ENCODE results near the gene ICA1L.

Gene ICA1L

DNA sequence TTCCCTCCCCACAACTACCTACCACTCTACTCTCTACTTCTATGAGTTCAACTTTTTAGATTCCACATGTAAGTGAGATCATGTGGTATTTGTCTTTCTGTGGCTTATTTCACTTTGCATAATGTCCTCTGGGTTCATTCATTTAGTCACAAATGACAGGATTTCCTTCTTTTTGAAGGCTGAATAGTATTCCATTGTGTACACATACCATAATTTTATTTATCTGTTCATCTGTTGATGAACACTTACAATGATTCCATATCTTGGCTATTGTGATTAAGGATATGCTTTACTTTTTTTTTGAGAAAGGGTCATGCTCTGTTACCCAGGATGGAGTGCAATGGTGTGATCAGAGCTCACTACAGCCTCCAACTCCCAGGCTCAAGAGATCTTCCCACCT, 73.6 kb downstream of the ICA1L start:
- no peak overlapping the region for H3K4me2 ChIP-seq (ENCODE audit: low read length)
- no peaks in the 10 kb centered on the region for H3K9me2 ChIP-seq (ENCODE audit: low read depth, low read length)
- no peaks in the 10 kb centered on the region for H3F3A ChIP-seq (ENCODE audit: insufficient read depth, low read length)
- H3K79me2 ChIP-seq (ENCODE audit: insufficient read depth, low read length): no peaks in the 10 kb centered on the region
- no peak overlapping the region for H3K27ac ChIP-seq (ENCODE audit: low read depth, low read length, poor library complexity, severe bottlenecking)
- no peaks in the 10 kb centered on the region for H4K20me1 ChIP-seq (ENCODE audit: insufficient read depth, low read length)
- H3K9ac ChIP-seq (ENCODE audit: low read length): no peak overlapping the region
- H3K9me3 ChIP-seq (ENCODE audit: low read length): no peaks in the 10 kb centered on the region
- TF ChIP-seq EZH2 (IDR thresholded peaks at IDR 0.05; ENCODE audit: borderline replicate concordance, low read length) (no peak), CTCF (IDR thresholded peaks at IDR 0.05; ENCODE audit: low read length) (no peak)
- no peaks in the 10 kb centered on the region for H3K4me1 ChIP-seq (ENCODE audit: insufficient read depth, low read length, severe bottlenecking)
- no peak overlapping the region for H3K4me3 ChIP-seq (ENCODE audit: low read depth, low read length, poor library complexity, severe bottlenecking)
- no peaks in the 10 kb centered on the region for H3K36me3 ChIP-seq (ENCODE audit: insufficient read depth, low read length)
- no peak overlapping the region for H2AFZ ChIP-seq (ENCODE audit: low read length)
- no peaks in the 10 kb centered on the region for H3K27me3 ChIP-seq (ENCODE audit: insufficient read depth, low read length)

DNA sequence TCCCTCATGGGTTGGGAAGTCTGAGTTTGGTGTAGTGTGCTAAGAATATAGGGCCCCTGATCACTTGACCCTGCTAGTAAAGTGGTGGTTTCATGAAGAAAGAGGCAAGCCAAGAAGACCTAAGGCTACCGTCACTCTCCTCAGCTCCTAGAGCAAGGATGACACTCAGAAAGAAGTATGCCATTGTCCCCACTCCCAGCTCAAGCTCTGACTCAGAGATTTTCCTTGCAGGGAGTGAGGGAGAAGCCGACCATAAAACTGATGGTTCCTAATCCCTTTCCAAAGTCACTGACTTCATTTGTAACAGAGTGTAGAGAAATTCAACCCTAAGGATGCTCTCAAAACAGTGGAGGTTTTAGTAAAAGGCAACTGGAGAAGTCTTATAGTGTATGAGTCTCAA, 80.9 kb downstream of the ICA1L start:
- no peak overlapping the region for H2AFZ ChIP-seq (ENCODE audit: low read length)
- no peaks in the 10 kb centered on the region for H3F3A ChIP-seq (ENCODE audit: insufficient read depth, low read length)
- no peaks in the 10 kb centered on the region for H3K4me1 ChIP-seq (ENCODE audit: insufficient read depth, low read length, severe bottlenecking)
- H3K4me3 ChIP-seq (ENCODE audit: low read depth, low read length, poor library complexity, severe bottlenecking): no peak overlapping the region
- TF ChIP-seq CTCF (IDR thresholded peaks at IDR 0.05; ENCODE audit: low read length) (no peak), EZH2 (IDR thresholded peaks at IDR 0.05; ENCODE audit: borderline replicate concordance, low read length) (no peak)
- H3K9ac ChIP-seq (ENCODE audit: low read length): no peak overlapping the region
- no peaks in the 10 kb centered on the region for H3K9me3 ChIP-seq (ENCODE audit: low read length)
- no peaks in the 10 kb centered on the region for H3K79me2 ChIP-seq (ENCODE audit: insufficient read depth, low read length)
- H3K9me2 ChIP-seq (ENCODE audit: low read depth, low read length): no peaks in the 10 kb centered on the region
- H3K36me3 ChIP-seq (ENCODE audit: insufficient read depth, low read length): peaks cover 22% of the 10 kb centered on the region; the same call in 1 of the 2 replicates
- H3K27ac ChIP-seq (ENCODE audit: low read depth, low read length, poor library complexity, severe bottlenecking): no peak overlapping the region
- H3K27me3 ChIP-seq (ENCODE audit: insufficient read depth, low read length): no peaks in the 10 kb centered on the region
- no peak overlapping the region for H3K4me2 ChIP-seq (ENCODE audit: low read length)
- no peaks in the 10 kb centered on the region for H4K20me1 ChIP-seq (ENCODE audit: insufficient read depth, low read length)

- no peaks in the 10 kb centered on the region for H4K20me1 ChIP-seq (ENCODE audit: insufficient read depth, low read length)
- H3K9ac ChIP-seq (ENCODE audit: low read length): no peak overlapping the region
- no peak overlapping the region for H3K27ac ChIP-seq (ENCODE audit: low read depth, low read length, poor library complexity, severe bottlenecking)
- no peak overlapping the region for H2AFZ ChIP-seq (ENCODE audit: low read length)
- H3K4me3 ChIP-seq (ENCODE audit: low read depth, low read length, poor library complexity, severe bottlenecking): no peak overlapping the region
- no peaks in the 10 kb centered on the region for H3K9me3 ChIP-seq (ENCODE audit: low read length)
- H3K4me2 ChIP-seq (ENCODE audit: low read length): no peak overlapping the region
- no peaks in the 10 kb centered on the region for H3K4me1 ChIP-seq (ENCODE audit: insufficient read depth, low read length, severe bottlenecking)
- H3K79me2 ChIP-seq (ENCODE audit: insufficient read depth, low read length): no peaks in the 10 kb centered on the region
- no peaks in the 10 kb centered on the region for H3K27me3 ChIP-seq (ENCODE audit: insufficient read depth, low read length)
- no peak for TF ChIP-seq EZH2 (IDR thresholded peaks at IDR 0.05; ENCODE audit: borderline replicate concordance, low read length)
- TF ChIP-seq CTCF (IDR thresholded peaks at IDR 0.05; ENCODE audit: low read length): no peak
- no peaks in the 10 kb centered on the region for H3F3A ChIP-seq (ENCODE audit: insufficient read depth, low read length)
- H3K9me2 ChIP-seq (ENCODE audit: low read depth, low read length): no peaks in the 10 kb centered on the region
- peaks cover 28% of the 10 kb centered on the region; the same call in 1 of the 2 replicates for H3K36me3 ChIP-seq (ENCODE audit: insufficient read depth, low read length)
Measured at GRCh38 chr2:202786842-202787241, 84.7 kb downstream of the ICA1L start.
